Endothelial cell of umbilical vein (primary cell): Measurements from ENCODE around the gene VAPB. TPM values are rescaled to one million over a fixed set of nuclear protein-coding genes. Genes with fewer than 3 reads are reported as not detected.

ENCODE experiments used
- BruUV-seq: library from RNA; stranded (reverse); fragments of 400-500 nt; replicated peaks from 2 replicates; lab custom pipeline; 2021; lab: Mats Ljungman, UMichigan
- CTCF ChIA-PET: fragments of 300-600, 350-600 bp; sonication (Branson Sonifier 250); formaldehyde crosslinking; loops from one replicate; lab custom pipeline; 2021; ENCODE audit warnings: antibody characterized with exemption, inconsistent platforms; lab: Charles Lee
- POLR2A ChIA-PET: fragments of 300-600, 350-600 bp; sonication (Branson Sonifier 250); formaldehyde crosslinking; loops from one replicate; lab custom pipeline; 2021; ENCODE audit warnings: antibody characterized with exemption, inconsistent platforms; lab: Charles Lee
- DNase-seq: peaks from one replicate; pipeline ENCODE4 v3.0.0-alpha.2; 2011; ENCODE audit warnings: low read depth, low spot score
- FAIRE-seq: peaks from 2 replicates; lab custom pipeline; 2011; peaks lifted over from hg19 to GRCh38; lab: Jason Lieb, UNC
- H2AFZ ChIP-seq: 2 replicates; pipeline ENCODE4 v1.6.0; 2012; ENCODE audit warnings: low read depth, low read length, control low read depth, inconsistent platforms
- H3K27ac ChIP-seq: 2 replicates; pipeline ENCODE4 v1.5.1; 2011; ENCODE audit warnings: low read depth, mild to moderate bottlenecking, control low read depth, low read length, moderate library complexity; ENCODE audit not compliant: insufficient read depth
- H3K27me3 ChIP-seq, 2 experiments: 2 replicates each; pipeline versions ENCODE4 v1.6.0 to v1.6.1; 2011; ENCODE audit warnings: low read length in 2 of 2, mixed read lengths in 1 of 2; ENCODE audit not compliant: control insufficient read depth in 2 of 2, insufficient read depth in 2 of 2
- H3K36me3 ChIP-seq, 2 experiments: 2 replicates in 1 of 2; 3 replicates in 1 of 2; pipeline ENCODE4 v1.5.1; 2011; ENCODE audit warnings: low read length in 2 of 2, mild to moderate bottlenecking in 1 of 2, moderate library complexity in 1 of 2; ENCODE audit not compliant: control insufficient read depth in 2 of 2, insufficient read depth in 2 of 2; ENCODE audit errors: extremely low read depth in 1 of 2
- H3K4me1 ChIP-seq: 3 replicates; pipeline ENCODE4 v1.5.1; 2011; ENCODE audit warnings: mild to moderate bottlenecking, low read length; ENCODE audit not compliant: control insufficient read depth, insufficient read depth; ENCODE audit errors: extremely low read depth
- H3K4me2 ChIP-seq: 2 replicates; pipeline ENCODE4 v1.6.1; 2011; ENCODE audit warnings: low read length, control low read depth, mixed read lengths; ENCODE audit not compliant: insufficient read depth
- H3K4me3 ChIP-seq, 3 experiments: fragments of 200-600 bp in 1 of 3; sonication (generic), shearing (Covaris generic) in 1 of 3; replicated peaks in 1 of 3; 2 replicates each; pipeline ENCODE4 v1.5.1; 2011 to 2016; ENCODE audit warnings: control low read depth in 3 of 3, low read length in 3 of 3, mild to moderate bottlenecking in 2 of 3, inconsistent platforms in 1 of 3, low read depth in 1 of 3, moderate library complexity in 1 of 3; ENCODE audit not compliant: insufficient read depth in 1 of 3
- H3K79me2 ChIP-seq: 2 replicates; pipeline ENCODE4 v1.6.0; 2012; ENCODE audit warnings: low read length, inconsistent platforms; ENCODE audit not compliant: control insufficient read depth, insufficient read depth
- H3K9ac ChIP-seq: replicated peaks from 2 replicates; pipeline ENCODE3; 2011; ENCODE audit warnings: low read length, control low read depth; ENCODE audit not compliant: insufficient read depth; ENCODE audit errors: extremely low read depth
- H3K9me1 ChIP-seq: replicated peaks from 3 replicates; pipeline ENCODE4 v1.6.0; 2011; ENCODE audit warnings: mild to moderate bottlenecking, low read length; ENCODE audit not compliant: control insufficient read depth, insufficient read depth; ENCODE audit errors: extremely low read depth
- H3K9me3 ChIP-seq: replicated peaks from 2 replicates; pipeline ENCODE4 v1.5.1; 2012; ENCODE audit warnings: low read length, inconsistent platforms; ENCODE audit not compliant: control insufficient read depth, insufficient read depth
- H4K20me1 ChIP-seq: replicated peaks from 2 replicates; pipeline ENCODE3; 2011; ENCODE audit warnings: mild to moderate bottlenecking, low read length; ENCODE audit not compliant: control insufficient read depth, insufficient read depth; ENCODE audit errors: extremely low read depth
- CTCF ChIP-seq, 2 donors: IDR thresholded peaks; 1 replicate in 1 of 2; 2 replicates in 1 of 2; pipeline ENCODE4 v1.5.1; 2011; ENCODE audit warnings: low read length in 2 of 2, mild to moderate bottlenecking in 2 of 2, moderate library complexity in 2 of 2, control low read depth in 1 of 2, inconsistent platforms in 1 of 2, low read depth in 1 of 2; ENCODE audit not compliant: insufficient read depth in 1 of 2; ENCODE audit errors: extremely low read depth in 1 of 2
- EZH2 ChIP-seq: IDR thresholded peaks from 2 replicates; pipeline ENCODE4 v1.6.1; 2012; ENCODE audit warnings: borderline replicate concordance, low read depth, mild to moderate bottlenecking, moderate library complexity, low read length, inconsistent platforms; ENCODE audit not compliant: severe bottlenecking
- FOS ChIP-seq: IDR thresholded peaks from 2 replicates; pipeline ENCODE4 v1.6.1; 2011; ENCODE audit warnings: mild to moderate bottlenecking, low read length, moderate library complexity, borderline replicate concordance; ENCODE audit not compliant: insufficient read depth
- GATA2 ChIP-seq: IDR thresholded peaks from 2 replicates; pipeline ENCODE4 v1.7.0; 2011; ENCODE audit warnings: low read depth, mild to moderate bottlenecking, moderate library complexity, mixed read lengths, low read length; ENCODE audit not compliant: insufficient read length, insufficient read depth
- JUN ChIP-seq: IDR thresholded peaks from 2 replicates; pipeline ENCODE4 v1.6.1; 2011; ENCODE audit warnings: borderline replicate concordance, low read depth; ENCODE audit not compliant: insufficient read length, insufficient read depth
- MAX ChIP-seq: IDR thresholded peaks from 2 replicates; pipeline ENCODE4 v1.6.1; 2011; ENCODE audit not compliant: insufficient read depth, insufficient read length
- MYC ChIP-seq: IDR thresholded peaks from one replicate; pipeline ENCODE4 v1.6.1; 2011; ENCODE audit warnings: mild to moderate bottlenecking, low read depth, low read length
- POLR2A ChIP-seq: IDR thresholded peaks from 2 replicates; pipeline ENCODE4 v1.6.1; 2012; ENCODE audit warnings: low read depth, mild to moderate bottlenecking, control low read depth, low read length
- POLR2AphosphoS5 ChIP-seq: IDR thresholded peaks from 2 replicates; pipeline ENCODE4 v1.6.1; 2012; ENCODE audit warnings: low read depth, mild to moderate bottlenecking, control low read depth, low read length, moderate library complexity; ENCODE audit not compliant: insufficient read depth
- dilution Hi-C: fragments of 300-500 bp; cut with MboI; formaldehyde crosslinking; loops from one replicate; pipeline ENCODE4 v1.15.0; 2019; ENCODE audit warnings: low sequenced_read_pairs; ENCODE audit not compliant: extremely low pct_ligation_motif_present
- intact Hi-C: fragments of 100-400 bp; cut with micrococcal nuclease; formaldehyde crosslinking; loops from one replicate; pipeline ENCODE4 v1.10.0; 2022
- polyA plus RNA-seq, 4 experiments: library from polyadenylated mRNA; depleted of rRNA in 3 of 4; stranded (reverse) in 3 of 4; unstranded in 1 of 4; fragments of >200 nt; gene quantifications; 2 replicates each; pipeline versions ENCODE4 v1.2.1 to v1.2.3, GENCODE V29; 2011 to 2012; ENCODE audit warnings: missing spikeins in 1 of 4
- total RNA-seq: library from RNA; stranded (reverse); gene quantifications from 2 replicates; pipeline ENCODE4 v1.2.3, GENCODE V29; 2021

The VAPB gene
- total and polyA plus RNA-seq, 2 donors (not counting 3 experiments of a cell fraction or from before 2014, with no cell fraction given) = 17.9 to 48.9 TPM

GRCh38 chr20:58473453-58474425 lies 84.7 kb downstream of the VAPB start:
- intact Hi-C loops (no loop called here), dilution Hi-C loops (loop anchor here (25.0 kb wide), 1 partner anchor 236 kb away; the partner anchor contains the start of gene ANKRD60)
- ChIA-PET POLR2A (no interaction called here), CTCF (no interaction called here)
- H3K79me2 ChIP-seq = no peaks in the 10 kb centered on the region
- H3K27me3 ChIP-seq = no peaks in the 10 kb centered on the region
- H3K9ac ChIP-seq = no peak overlapping the region
- H4K20me1 ChIP-seq = no peaks in the 10 kb centered on the region
- no peak for DNase-seq
- H3K9me1 ChIP-seq = no peaks in the 10 kb centered on the region
- no peak for TF ChIP-seq CTCF (IDR thresholded peaks at IDR 0.05; ENCODE audit: extremely low read depth in 1 of 2, insufficient read depth in 1 of 2, low read depth in 1 of 2, low read length in 2 of 2)
- no peak for TF ChIP-seq EZH2
- no peak for TF ChIP-seq POLR2AphosphoS5
- no peak for TF ChIP-seq MYC
- TF ChIP-seq FOS = no peak
- no peak for TF ChIP-seq JUN
- TF ChIP-seq POLR2A = no peak
- no peak for TF ChIP-seq MAX
- no peak for TF ChIP-seq GATA2
- H3K9me3 ChIP-seq = no peaks in the 10 kb centered on the region
- H3K4me3 ChIP-seq = no peak overlapping the region
- H3K27ac ChIP-seq = no peak overlapping the region
- no peaks in the 10 kb centered on the region for H3K36me3 ChIP-seq
- no peaks in the 10 kb centered on the region for H3K4me1 ChIP-seq
- no peak overlapping the region for H3K4me2 ChIP-seq
- BruUV-seq = no TSS peak
- no peak overlapping the region for H2AFZ ChIP-seq
- FAIRE-seq = no peak
